Stimulated activated CD4-positive, alpha-beta T cell treated with anti-CD3 and anti-CD28 coated beads, Interleukin-1b, Interleukin-23, amount 100 ng/mL, for 4 hours (primary cell): Measurements from ENCODE around the gene SLC17A7.
"Not testable (repeated sequence)": the region's sequence is repeated elsewhere in the genome, so short reads cannot be mapped to it uniquely, and the experiment has no call there.

Source experiments
- DNase-seq, 2 donors: peaks; one replicate each; pipeline ENCODE4 v3.0.0-alpha.2; 2020; ENCODE audit warnings: low read depth in 2 of 2

Gene SLC17A7

DNA sequence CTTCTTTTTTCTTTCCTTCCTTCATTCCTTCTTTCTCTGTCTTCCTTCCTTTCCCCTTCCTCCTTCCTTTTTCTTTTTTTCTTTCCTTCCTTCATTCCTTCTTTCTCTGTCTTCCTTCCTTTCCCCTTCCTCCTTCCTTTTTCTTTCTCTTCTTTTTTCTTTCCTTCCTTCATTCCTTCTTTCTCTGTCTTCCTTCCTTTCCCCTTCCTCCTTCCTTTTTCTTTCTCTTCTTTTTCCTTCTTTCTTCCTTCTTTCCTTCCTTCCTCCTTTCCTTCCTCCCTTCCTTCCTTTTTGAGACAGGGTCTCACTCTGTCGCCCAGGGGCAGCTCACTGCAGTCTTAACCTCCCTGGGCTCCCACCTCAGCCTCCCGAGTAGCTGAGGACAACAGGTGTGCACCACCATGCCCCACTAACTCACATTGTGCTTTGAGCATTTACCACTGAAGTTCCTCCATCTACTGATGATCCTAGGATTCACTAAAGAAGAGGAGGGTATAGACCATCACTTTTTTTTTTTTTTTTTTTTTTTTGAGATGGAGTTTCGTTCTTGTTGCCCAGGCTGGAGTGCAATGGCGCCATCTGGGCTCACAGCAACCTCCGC lies 2.9 kb upstream of the SLC17A7 start:
- not testable (repeated sequence) for DNase-seq

DNA sequence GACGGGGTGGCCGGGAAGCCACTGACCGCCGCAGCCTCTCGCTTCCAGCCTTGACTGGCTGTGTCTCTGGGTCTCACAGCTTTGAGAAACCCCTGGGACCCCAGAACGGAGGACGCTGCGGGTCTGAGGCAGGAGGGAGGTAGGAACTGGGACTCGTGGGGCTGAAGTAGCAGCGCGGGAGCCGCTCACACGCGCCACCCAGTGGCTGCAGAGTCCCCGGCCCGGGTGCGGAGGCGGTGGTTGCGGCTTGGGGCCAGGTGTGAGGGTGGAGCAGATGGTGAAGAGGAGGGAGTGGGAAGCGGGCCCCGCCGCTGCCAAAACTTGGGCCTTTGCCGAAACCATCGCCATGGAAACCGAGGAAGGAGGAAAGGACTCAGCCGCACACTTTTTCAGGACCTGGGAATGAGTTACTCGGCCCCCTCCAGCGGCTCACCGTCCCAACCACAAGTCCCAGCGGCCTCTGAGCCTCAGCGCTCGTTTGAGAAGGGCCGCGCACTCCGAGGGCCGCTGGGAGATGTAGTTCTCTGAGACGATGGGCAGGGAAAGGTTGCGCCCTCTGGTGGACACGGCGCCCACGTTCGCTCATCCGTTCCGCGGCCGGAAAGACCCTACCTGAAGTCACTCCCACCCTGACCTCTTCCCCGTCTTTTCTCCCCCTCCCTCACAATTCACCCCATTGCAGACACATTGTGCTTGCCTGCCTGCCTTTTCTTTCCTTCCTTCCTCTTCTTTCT lies 2.2 kb upstream of the SLC17A7 start:
- DNase-seq = peak; percentile 93

DNA sequence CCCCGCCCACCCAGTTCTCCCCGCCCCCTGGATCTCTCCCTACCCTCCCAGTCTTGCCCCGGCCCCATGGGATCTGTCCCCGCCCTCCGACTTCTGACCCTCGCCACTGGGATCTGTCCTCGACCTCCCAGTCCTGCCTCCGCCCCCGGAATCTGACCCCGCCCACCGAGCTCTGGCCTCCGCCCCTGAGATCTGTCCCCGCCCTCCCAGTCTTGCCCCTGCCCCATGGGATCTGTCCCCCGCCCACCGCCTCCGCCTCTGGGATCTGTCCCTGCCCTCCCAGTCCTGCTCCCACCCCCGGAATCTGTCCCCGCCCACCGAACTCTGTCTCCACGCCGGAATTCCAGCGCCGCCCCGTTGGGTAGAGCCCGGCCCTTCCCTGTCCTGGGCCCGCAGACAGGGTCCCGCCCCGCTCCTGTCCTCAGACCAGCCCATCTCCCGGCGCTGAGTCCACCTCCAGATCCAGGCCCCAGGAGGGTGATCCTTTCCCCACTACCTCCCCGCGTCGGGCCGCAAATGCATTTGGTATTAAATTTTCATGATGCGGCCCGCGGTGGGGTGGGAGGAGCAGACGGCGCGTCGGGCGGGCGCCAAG lies 1.5 kb upstream of the SLC17A7 start:
- peak in 1 of 2 donors; percentile 47 for DNase-seq

DNA sequence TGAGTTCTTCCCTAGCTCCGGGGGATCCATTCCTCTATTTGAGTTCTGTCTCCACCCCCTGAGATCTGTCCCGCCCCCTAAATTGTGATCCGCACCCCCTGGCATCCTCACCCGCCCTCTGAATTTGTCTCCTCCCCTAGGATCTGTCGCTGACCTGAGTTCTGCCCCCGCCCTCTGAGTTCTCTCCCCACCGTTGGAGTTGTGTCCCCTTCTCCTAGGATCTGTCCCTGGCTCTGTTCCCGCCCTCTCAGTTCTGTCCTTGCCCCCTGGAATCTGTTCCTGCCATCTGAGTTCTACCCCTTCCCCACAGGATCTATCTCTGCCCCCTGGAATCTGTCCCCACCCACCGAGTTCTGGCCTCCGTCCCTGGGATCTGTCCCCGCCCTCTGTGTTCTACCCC lies 1.0 kb upstream of the SLC17A7 start:
- DNase-seq = no peak

DNA sequence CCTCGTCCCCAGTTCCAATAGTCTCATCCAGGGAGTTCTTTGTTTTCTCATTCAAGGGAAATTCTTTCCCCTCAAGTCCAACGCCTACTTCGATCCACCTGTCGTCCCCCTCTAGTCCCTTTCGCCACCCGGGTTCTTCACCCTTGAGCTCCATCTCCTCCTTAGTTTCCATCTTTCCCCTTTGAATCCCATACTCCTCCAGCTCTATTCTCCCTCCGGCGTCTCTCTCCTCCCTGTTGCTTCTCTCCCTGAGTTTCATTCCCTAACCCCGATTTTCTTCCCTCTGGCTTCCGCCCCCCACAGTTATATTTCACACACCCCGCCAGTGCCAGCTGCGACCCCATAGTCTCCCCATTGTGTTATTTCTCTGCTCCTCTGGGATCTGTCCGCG lies 628 bp upstream of the SLC17A7 start:
- no peak for DNase-seq

DNA sequence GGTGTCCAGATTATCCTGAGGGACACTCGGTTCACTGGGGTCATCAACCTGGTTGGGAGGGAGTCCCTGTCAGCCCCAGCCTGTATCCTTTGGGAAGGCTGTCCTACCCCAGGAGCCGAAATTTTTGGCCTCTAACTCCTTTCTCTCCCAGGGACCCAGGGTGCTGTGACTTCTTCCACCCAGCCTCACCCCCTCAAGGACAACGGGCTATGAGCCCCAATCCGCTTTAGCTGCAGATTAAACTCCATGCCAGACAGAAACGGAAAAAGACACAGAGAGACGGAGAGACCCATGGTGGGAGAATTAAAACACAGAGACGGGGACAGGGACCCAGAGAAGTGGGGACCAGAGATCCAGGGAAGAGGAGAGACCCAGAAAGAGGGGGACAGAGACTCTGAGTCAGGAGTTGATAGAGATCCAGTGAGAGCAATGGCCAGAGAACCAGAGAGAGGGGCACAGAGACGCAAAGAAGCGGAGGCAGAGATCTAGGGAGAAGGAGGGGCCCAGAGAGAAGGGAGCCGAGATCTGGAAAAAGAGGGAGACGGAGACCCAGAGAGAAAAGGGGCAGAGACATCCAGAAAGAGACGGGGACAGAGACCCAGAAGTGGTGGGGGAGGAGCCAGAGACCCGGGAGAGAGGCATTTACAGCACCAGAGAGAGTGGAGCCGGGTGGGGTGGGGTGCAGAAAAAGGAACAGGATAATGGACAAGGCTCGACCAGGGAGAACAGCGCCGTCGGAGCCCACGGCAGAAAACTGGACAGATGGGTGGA lies 703 bp downstream of the SLC17A7 start:
- no peak for DNase-seq

DNA sequence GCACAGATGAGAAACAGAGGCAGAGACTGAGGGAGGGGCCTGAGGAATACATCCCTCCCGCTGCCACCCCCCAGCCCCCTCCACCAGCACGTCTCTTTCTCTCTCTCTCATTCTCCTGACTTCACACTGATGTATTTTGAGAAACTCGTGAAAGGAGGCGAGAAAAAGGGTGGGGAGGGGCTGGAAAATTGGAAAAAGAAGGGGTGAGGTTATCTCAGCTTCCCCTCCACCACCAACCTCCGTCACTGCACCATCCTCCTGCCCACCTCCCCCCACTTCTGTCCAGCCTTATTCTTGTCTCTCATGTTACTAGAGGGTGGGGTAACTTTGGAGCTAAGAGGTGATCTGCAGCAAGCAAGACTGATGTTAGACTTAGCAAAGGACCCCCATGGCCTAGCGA lies 1.5 kb downstream of the SLC17A7 start:
- no peak for DNase-seq

DNA sequence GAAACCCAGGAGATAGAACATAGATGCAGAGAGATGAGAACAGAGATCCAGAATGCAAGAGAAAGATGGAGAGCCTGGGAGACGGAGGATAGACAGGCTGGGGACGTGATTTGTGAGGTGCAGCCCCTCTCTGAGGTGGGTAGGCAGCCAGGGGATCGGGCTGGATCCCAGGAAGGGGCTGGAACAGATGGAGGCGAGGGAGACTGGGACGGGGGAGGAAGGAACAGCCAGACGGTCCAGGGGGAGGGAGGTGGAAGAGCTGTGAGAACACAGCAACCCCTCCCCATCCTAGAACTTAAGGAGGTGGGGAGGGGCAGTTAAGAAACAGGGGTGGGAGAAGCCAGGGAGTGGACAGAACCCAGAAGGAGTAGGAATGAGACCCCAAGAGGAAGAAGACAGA lies 3.1 kb downstream of the SLC17A7 start:
- DNase-seq = no peak

DNA sequence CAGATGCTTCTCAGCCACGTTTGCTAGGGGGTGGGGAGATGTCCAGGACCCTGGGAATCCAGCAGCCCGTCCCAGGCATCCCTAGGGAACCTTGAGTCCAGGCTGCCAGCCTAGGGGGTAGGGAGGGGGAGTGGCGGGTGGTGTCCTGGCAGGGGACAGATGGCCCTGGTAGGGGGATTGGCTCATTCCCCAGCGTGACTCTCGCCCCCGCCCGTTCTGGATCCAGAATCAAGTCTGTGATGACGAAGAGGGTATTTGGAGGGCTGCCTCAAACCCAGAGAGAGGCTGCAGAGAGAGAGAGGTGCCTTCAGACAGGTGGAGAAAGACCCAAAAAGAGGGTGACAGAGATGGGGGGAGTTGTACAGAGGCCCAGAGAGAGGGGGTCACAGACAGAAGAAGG lies 4.1 kb downstream of the SLC17A7 start:
- no peak for DNase-seq

DNA sequence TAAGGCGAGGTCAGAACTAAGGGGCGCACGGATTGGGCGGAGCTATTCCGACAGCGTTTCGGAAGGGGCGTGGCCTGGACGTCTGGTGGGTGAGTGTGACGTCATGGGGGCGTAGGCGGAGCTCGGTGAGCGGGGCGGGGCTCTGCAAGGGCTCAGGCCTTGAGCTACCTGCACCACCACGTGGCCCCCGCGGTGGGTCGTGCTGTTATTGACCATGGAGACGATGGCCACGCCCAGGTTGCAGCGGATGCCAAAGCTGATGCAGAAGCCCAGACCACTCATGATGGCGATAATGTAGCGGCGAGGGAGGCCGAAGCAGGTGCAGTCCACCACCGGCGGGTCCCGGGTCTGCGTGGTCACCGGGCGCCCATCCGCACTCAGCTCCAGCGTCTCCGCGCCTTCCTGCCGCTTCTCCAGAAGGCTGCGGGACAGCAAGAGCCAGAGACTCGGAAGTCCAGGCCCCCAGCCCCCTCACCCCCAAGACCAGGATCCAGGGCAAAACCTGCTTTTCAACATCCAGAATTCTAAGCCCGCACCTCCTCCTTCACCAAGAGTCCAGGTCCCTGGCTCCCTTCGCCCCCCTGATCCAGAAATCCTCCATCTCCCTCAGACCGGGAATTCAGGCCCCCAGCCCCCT lies 4.8 kb downstream of the SLC17A7 start:
- peak in 1 of 2 donors; percentile 47 for DNase-seq

DNA sequence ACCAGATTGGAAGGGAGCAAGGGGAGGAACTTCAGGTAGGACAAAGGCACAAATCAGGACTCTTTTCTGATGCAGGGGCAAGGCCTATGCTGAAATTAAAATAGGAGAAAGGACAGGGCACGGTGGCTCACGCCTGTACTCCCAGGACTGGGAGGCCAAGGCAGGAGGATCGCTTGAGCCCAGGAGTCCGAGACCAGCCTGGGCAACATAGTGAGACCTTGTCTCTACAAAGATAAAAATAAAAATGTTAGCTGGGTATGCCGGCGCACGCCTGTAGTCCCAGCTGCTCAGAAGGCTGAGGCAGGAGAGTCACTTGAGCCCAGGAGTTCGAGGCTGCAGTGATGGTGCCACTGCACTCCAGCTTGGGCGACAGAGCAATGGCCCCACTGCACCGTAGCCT lies 5.7 kb downstream of the SLC17A7 start:
- DNase-seq = no peak

DNA sequence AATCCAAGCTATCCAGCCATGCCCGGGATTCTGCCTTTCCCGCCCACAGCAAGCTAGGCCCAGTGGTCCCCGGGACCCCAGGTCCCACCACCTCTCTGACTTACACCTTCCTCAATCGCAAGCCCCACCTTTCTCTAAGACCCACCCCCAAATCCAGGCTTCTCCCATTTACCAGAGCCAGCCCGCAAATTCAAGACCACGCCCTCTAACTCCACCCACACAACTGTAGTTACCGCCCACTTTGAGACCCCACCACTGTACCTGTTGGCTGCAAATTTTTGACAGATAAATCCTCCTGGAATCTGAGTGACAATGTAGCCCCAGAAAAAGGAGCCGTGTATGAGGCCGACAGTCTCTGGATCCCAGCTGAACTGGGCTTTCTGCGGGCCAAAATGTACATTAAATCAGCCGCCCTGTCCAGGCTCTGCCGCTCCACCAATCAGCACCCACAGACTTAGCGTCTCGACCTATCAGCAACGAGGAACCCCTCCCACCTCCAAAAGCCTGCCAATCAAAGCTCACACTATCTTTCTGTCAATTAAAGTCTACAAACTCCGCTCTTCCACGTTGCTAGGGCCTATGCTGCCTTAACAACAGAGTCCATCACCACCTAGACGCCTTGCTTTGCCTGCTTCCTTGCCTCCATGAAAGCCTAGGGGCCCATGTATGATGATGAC lies 6.3 kb downstream of the SLC17A7 start:
- DNase-seq = no peak

DNA sequence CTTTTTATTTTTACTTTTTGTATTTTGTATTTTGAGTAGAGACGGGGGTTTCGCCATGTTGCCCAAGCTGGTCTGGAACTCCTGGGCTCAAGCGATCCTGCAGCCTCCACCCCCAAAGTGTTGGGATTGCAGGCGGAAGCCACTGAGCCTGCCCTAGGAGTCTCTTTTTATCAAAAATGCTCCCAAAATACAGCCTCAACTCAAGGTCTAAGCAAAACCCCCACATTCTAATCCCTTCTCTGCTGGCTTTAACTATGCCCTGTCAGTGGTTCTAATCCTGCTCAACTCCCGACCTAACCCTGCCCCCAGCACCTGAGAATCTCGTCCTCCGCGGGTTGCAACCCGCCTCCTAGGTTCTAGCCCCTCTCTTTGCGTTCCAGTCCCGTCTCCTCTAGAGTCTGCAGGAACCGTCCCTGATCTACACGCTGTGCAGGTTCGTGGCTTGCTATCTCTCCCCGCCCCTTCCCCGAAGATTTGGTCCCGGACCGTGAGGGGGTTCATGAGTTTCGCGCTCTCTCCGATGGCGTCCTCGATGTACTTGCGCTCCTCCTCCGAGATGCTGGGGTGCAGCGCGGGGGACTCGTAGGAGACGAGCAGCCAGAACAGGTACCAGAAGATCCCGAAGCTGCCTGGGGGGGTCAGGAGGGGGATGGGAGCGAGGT lies 8.0 kb downstream of the SLC17A7 start:
- no peak for DNase-seq

DNA sequence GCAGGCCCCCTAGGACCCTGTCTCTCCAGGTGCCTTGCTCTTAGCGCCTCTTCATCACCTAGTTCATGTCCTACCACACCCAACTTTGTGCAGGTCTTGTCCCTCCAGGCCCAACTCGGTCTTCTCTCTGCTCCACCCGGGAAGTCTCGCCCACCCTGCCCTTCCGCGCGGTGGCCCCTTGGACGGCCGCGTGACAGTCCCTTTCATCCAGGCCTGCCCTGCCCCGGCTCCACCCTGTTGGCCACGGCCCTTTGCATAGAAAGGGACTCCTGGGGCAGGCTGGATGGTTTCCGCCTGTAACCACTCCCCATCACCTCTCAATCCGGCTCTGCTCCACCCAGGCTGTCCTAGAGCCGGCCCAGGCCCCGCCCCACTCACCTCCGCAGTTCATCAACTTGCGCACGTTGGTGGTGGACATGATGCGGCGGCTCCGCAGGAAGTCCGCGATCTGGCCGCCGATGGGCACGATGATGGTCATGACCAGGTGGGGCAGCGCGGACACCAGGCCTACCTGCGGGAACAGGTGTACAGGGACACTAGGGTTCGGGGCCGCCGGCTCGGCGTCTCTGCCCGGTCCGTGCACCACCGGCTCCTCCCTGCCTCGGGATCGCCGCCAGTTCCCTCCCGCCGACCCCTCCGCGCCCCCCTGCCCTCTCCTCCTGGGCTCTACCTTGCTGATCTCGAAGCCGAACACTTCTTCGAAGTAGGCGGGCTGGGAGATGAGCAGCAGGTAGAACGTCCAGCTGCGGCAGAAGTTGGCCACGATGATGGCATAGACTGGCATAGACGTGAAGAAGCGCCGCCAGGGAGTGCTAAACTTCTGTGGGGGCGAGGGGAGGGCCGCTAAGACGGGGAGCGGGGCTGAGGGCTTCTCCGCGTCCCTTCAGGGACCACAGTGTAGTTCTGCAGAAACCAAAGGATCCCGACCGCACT lies 8.9 kb downstream of the SLC17A7 start:
- no peak for DNase-seq

DNA sequence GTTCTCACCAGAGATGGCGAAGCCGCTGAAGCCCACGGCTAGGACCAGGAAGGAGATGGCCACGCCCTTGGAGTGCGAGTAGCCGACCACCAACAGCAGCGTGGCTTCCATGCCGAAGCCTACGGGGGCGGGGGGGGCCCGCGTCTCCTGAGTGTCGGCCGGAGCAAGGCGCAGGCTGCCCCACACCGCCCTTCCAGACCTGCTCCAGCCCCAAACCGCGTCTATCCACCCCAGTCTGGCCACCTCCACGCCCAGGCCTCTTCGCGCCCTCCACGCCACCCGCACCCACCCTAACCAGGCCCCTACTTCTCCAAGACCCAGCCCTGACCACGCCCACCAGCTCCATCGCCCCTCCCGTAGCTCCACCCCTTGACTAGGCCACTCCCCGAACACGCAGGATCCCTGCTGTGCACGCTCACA lies 10.0 kb downstream of the SLC17A7 start:
- no peak for DNase-seq

DNA sequence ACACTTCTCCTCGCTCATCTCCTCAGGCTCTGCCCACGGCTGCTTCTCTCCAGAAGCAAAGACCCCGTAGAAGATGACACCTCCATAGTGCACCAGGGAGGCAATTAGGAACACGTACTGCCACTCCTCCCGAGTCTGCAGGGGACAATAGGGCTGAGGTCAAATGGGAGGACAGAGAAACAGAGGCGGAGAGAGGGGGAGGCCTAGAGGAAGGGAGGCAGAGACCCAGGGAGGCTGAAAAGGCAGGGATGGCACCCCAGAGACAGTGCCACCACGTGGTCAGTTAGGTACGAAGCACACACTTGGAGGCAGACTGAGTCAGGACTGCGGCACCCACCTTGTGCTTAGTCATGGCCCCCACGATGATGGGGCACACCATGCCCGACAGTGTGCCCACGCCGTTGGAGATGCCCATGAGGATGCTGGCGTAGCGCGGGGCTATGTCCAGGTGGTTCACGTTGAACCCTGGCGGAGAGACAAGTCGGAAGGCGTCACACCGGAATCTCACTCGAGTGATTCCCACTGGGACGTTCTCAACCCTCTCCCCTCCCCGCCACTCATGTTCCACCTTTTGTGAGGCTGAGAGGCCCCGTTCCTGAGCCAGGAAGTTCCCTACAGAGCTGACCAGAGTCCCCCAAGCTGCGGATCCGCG lies 10.5 kb downstream of the SLC17A7 start:
- DNase-seq = no peak

DNA sequence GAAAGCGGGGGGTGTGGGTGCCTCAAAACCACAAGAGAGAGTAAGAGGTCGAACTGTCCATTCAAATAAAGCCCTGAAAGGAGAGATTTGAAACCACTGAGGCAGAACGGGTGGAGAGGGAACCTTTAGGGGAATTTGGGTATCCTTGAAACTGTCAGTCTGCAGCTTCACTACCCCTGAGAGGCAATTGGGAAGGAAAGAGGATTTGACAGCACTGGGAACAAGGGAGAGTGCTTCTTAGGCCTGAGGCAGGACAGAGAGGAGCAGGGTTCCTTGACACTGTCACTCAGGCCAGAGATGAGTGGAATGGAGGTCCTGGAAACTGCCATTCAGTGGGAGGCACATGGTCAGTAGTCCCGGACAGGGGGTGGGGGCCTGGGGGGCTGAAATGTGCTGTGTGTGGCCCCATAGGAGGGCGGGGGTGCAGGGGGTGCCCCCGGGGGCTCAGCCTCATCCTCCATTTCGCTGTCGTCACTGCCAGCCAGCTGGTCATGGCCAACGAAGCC lies 11.1 kb downstream of the SLC17A7 start:
- DNase-seq = no peak

DNA sequence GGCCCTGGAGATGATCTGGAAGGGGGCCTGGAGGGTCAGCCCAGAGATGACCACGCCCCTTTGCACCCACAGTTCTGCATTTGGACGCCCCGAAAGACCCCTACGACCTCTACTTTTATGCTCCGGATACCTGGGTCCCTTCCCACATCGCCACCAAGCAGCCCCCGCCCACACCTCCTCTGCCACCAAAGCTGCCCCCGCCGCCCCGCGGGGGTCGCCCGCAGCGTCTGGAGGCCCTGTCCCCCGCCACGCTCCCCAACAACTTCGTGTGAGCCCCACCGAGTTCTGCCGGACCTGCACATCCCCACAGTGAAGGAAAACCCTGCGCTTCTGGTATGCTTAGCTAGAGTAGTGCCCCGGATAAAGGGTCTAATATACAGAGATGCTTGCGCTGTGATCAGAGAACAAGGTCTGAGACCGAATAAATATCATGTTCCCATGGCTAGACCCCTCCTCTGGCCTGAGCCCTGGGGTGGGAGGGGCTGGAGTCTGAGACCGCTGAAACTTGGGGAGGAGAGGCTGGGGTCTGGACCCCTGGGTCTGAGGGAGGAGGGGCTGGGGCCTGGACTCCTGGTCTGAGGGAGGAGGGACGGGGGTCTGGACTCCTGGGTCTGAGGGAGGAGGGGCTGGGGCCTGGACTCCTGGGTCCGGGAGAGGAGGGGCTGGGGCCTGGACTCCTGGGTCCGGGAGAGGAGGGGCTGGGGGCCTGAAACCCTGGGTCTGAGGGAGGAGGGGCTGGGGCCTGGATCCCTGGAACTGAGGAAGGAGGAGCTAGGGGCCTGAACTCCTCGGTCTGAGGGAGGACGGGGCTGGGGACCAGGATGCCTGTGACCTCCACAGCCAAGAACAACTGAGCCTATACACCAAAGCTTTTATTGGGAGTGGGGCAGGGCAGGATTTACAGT lies 12.5 kb downstream of the SLC17A7 start:
- DNase-seq = no peak
